Endothelial cell of umbilical vein (primary cell): ENCODE results near the gene FNDC5. TPM values are rescaled to one million over a fixed set of nuclear protein-coding genes. Genes with fewer than 3 reads are reported as not detected.

Experiments
- BruUV-seq: library from RNA; stranded (reverse); fragments of 400-500 nt; replicated peaks from 2 replicates; lab custom pipeline; 2021; lab: Mats Ljungman, UMichigan
- CTCF ChIA-PET: fragments of 300-600, 350-600 bp; sonication (Branson Sonifier 250); formaldehyde crosslinking; loops from one replicate; lab custom pipeline; 2021; ENCODE audit warnings: antibody characterized with exemption, inconsistent platforms; lab: Charles Lee
- POLR2A ChIA-PET: fragments of 300-600, 350-600 bp; sonication (Branson Sonifier 250); formaldehyde crosslinking; loops from one replicate; lab custom pipeline; 2021; ENCODE audit warnings: antibody characterized with exemption, inconsistent platforms; lab: Charles Lee
- DNase-seq: peaks from one replicate; pipeline ENCODE4 v3.0.0-alpha.2; 2011; ENCODE audit warnings: low read depth, low spot score
- FAIRE-seq: peaks from 2 replicates; lab custom pipeline; 2011; peaks lifted over from hg19 to GRCh38; lab: Jason Lieb, UNC
- H2AFZ ChIP-seq: 2 replicates; pipeline ENCODE4 v1.6.0; 2012; ENCODE audit warnings: low read depth, low read length, control low read depth, inconsistent platforms
- H3K27ac ChIP-seq: 2 replicates; pipeline ENCODE4 v1.5.1; 2011; ENCODE audit warnings: low read depth, mild to moderate bottlenecking, control low read depth, low read length, moderate library complexity; ENCODE audit not compliant: insufficient read depth
- H3K27me3 ChIP-seq, 2 experiments: 2 replicates each; pipeline versions ENCODE4 v1.6.0 to v1.6.1; 2011; ENCODE audit warnings: low read length in 2 of 2, mixed read lengths in 1 of 2; ENCODE audit not compliant: control insufficient read depth in 2 of 2, insufficient read depth in 2 of 2
- H3K36me3 ChIP-seq, 2 experiments: 2 replicates in 1 of 2; 3 replicates in 1 of 2; pipeline ENCODE4 v1.5.1; 2011; ENCODE audit warnings: low read length in 2 of 2, mild to moderate bottlenecking in 1 of 2, moderate library complexity in 1 of 2; ENCODE audit not compliant: control insufficient read depth in 2 of 2, insufficient read depth in 2 of 2; ENCODE audit errors: extremely low read depth in 1 of 2
- H3K4me1 ChIP-seq: 3 replicates; pipeline ENCODE4 v1.5.1; 2011; ENCODE audit warnings: mild to moderate bottlenecking, low read length; ENCODE audit not compliant: control insufficient read depth, insufficient read depth; ENCODE audit errors: extremely low read depth
- H3K4me2 ChIP-seq: 2 replicates; pipeline ENCODE4 v1.6.1; 2011; ENCODE audit warnings: low read length, control low read depth, mixed read lengths; ENCODE audit not compliant: insufficient read depth
- H3K4me3 ChIP-seq, 3 experiments: fragments of 200-600 bp in 1 of 3; sonication (generic), shearing (Covaris generic) in 1 of 3; replicated peaks in 1 of 3; 2 replicates each; pipeline ENCODE4 v1.5.1; 2011 to 2016; ENCODE audit warnings: control low read depth in 3 of 3, low read length in 3 of 3, mild to moderate bottlenecking in 2 of 3, inconsistent platforms in 1 of 3, low read depth in 1 of 3, moderate library complexity in 1 of 3; ENCODE audit not compliant: insufficient read depth in 1 of 3
- H3K79me2 ChIP-seq: 2 replicates; pipeline ENCODE4 v1.6.0; 2012; ENCODE audit warnings: low read length, inconsistent platforms; ENCODE audit not compliant: control insufficient read depth, insufficient read depth
- H3K9ac ChIP-seq: replicated peaks from 2 replicates; pipeline ENCODE3; 2011; ENCODE audit warnings: low read length, control low read depth; ENCODE audit not compliant: insufficient read depth; ENCODE audit errors: extremely low read depth
- H3K9me1 ChIP-seq: replicated peaks from 3 replicates; pipeline ENCODE4 v1.6.0; 2011; ENCODE audit warnings: mild to moderate bottlenecking, low read length; ENCODE audit not compliant: control insufficient read depth, insufficient read depth; ENCODE audit errors: extremely low read depth
- H3K9me3 ChIP-seq: replicated peaks from 2 replicates; pipeline ENCODE4 v1.5.1; 2012; ENCODE audit warnings: low read length, inconsistent platforms; ENCODE audit not compliant: control insufficient read depth, insufficient read depth
- H4K20me1 ChIP-seq: replicated peaks from 2 replicates; pipeline ENCODE3; 2011; ENCODE audit warnings: mild to moderate bottlenecking, low read length; ENCODE audit not compliant: control insufficient read depth, insufficient read depth; ENCODE audit errors: extremely low read depth
- CTCF ChIP-seq, 2 donors: IDR thresholded peaks; 1 replicate in 1 of 2; 2 replicates in 1 of 2; pipeline ENCODE4 v1.5.1; 2011; ENCODE audit warnings: low read length in 2 of 2, mild to moderate bottlenecking in 2 of 2, moderate library complexity in 2 of 2, control low read depth in 1 of 2, inconsistent platforms in 1 of 2, low read depth in 1 of 2; ENCODE audit not compliant: insufficient read depth in 1 of 2; ENCODE audit errors: extremely low read depth in 1 of 2
- EZH2 ChIP-seq: IDR thresholded peaks from 2 replicates; pipeline ENCODE4 v1.6.1; 2012; ENCODE audit warnings: borderline replicate concordance, low read depth, mild to moderate bottlenecking, moderate library complexity, low read length, inconsistent platforms; ENCODE audit not compliant: severe bottlenecking
- FOS ChIP-seq: IDR thresholded peaks from 2 replicates; pipeline ENCODE4 v1.6.1; 2011; ENCODE audit warnings: mild to moderate bottlenecking, low read length, moderate library complexity, borderline replicate concordance; ENCODE audit not compliant: insufficient read depth
- GATA2 ChIP-seq: IDR thresholded peaks from 2 replicates; pipeline ENCODE4 v1.7.0; 2011; ENCODE audit warnings: low read depth, mild to moderate bottlenecking, moderate library complexity, mixed read lengths, low read length; ENCODE audit not compliant: insufficient read length, insufficient read depth
- JUN ChIP-seq: IDR thresholded peaks from 2 replicates; pipeline ENCODE4 v1.6.1; 2011; ENCODE audit warnings: borderline replicate concordance, low read depth; ENCODE audit not compliant: insufficient read length, insufficient read depth
- MAX ChIP-seq: IDR thresholded peaks from 2 replicates; pipeline ENCODE4 v1.6.1; 2011; ENCODE audit not compliant: insufficient read depth, insufficient read length
- MYC ChIP-seq: IDR thresholded peaks from one replicate; pipeline ENCODE4 v1.6.1; 2011; ENCODE audit warnings: mild to moderate bottlenecking, low read depth, low read length
- POLR2A ChIP-seq: IDR thresholded peaks from 2 replicates; pipeline ENCODE4 v1.6.1; 2012; ENCODE audit warnings: low read depth, mild to moderate bottlenecking, control low read depth, low read length
- POLR2AphosphoS5 ChIP-seq: IDR thresholded peaks from 2 replicates; pipeline ENCODE4 v1.6.1; 2012; ENCODE audit warnings: low read depth, mild to moderate bottlenecking, control low read depth, low read length, moderate library complexity; ENCODE audit not compliant: insufficient read depth
- dilution Hi-C: fragments of 300-500 bp; cut with MboI; formaldehyde crosslinking; loops from one replicate; pipeline ENCODE4 v1.15.0; 2019; ENCODE audit warnings: low sequenced_read_pairs; ENCODE audit not compliant: extremely low pct_ligation_motif_present
- intact Hi-C: fragments of 100-400 bp; cut with micrococcal nuclease; formaldehyde crosslinking; loops from one replicate; pipeline ENCODE4 v1.10.0; 2022
- polyA plus RNA-seq, 4 experiments: library from polyadenylated mRNA; depleted of rRNA in 3 of 4; stranded (reverse) in 3 of 4; unstranded in 1 of 4; fragments of >200 nt; gene quantifications; 2 replicates each; pipeline versions ENCODE4 v1.2.1 to v1.2.3, GENCODE V29; 2011 to 2012; ENCODE audit warnings: missing spikeins in 1 of 4
- total RNA-seq: library from RNA; stranded (reverse); gene quantifications from 2 replicates; pipeline ENCODE4 v1.2.3, GENCODE V29; 2021

The FNDC5 gene
- total and polyA plus RNA-seq, 2 donors (not counting 3 experiments of a cell fraction or from before 2014, with no cell fraction given) = 0.14 to 0.64 TPM

GRCh38 chr1:32848354-32849063 lies 22.2 kb downstream of the FNDC5 start:
- Histone ChIP-seq H3K9ac (no peak overlapping the region), H3K27ac (no peak overlapping the region), H4K20me1 (no peaks in the 10 kb centered on the region), H3K4me1 (no peaks in the 10 kb centered on the region), H3K36me3 (peaks cover 0 to 2% of the 10 kb centered on the region in 2 experiments), H3K9me3 (no peaks in the 10 kb centered on the region), H3K4me3 (no peak overlapping the region), H3K27me3 (no peaks in the 10 kb centered on the region), H3K79me2 (no peaks in the 10 kb centered on the region), H2AFZ (no peak overlapping the region), H3K4me2 (no peak overlapping the region), H3K9me1 (no peaks in the 10 kb centered on the region)
- DNase-seq (no peak), FAIRE-seq (no peak)
- dilution Hi-C loops (no loop called here), intact Hi-C loops (no loop called here)
- TF ChIP-seq EZH2 (no peak), CTCF (IDR thresholded peaks at IDR 0.05; ENCODE audit: extremely low read depth in 1 of 2, insufficient read depth in 1 of 2, low read depth in 1 of 2, low read length in 2 of 2) (no peak), GATA2 (no peak), FOS (no peak), POLR2A (no peak), MAX (no peak), JUN (no peak), MYC (no peak), POLR2AphosphoS5 (no peak)
- BruUV-seq = no TSS peak
- POLR2A ChIA-PET = no interaction called here
- CTCF ChIA-PET = no interaction called here
